Osteoblast (primary cell): ENCODE data around the gene HPCAL4. TPM values are rescaled to one million over a fixed set of nuclear protein-coding genes. Genes with fewer than 3 reads are reported as not detected.

Source experiments
- DNase-seq: peaks from one replicate; pipeline ENCODE4 v3.0.0; 2011; ENCODE audit warnings: low spot score, mixed read lengths; ENCODE audit not compliant: insufficient read length; ENCODE audit errors: missing footprints
- H2AFZ ChIP-seq: 2 replicates; pipeline ENCODE4 v1.6.0; 2011; ENCODE audit warnings: mild to moderate bottlenecking, low read length
- H3K27ac ChIP-seq: 2 replicates; pipeline ENCODE4 v1.5.1; 2011; ENCODE audit warnings: mild to moderate bottlenecking, low read depth, low read length, moderate library complexity
- H3K27me3 ChIP-seq: 2 replicates; pipeline ENCODE4 v1.6.0; 2012; ENCODE audit warnings: mild to moderate bottlenecking, control low read depth, inconsistent platforms, low read length, moderate library complexity; ENCODE audit not compliant: insufficient read depth
- H3K36me3 ChIP-seq: 2 replicates; pipeline ENCODE4 v1.5.1; 2011; ENCODE audit warnings: mild to moderate bottlenecking, low read length, control low read depth, moderate library complexity; ENCODE audit not compliant: insufficient read depth
- H3K4me1 ChIP-seq: 2 replicates; pipeline ENCODE4 v1.5.1; 2011; ENCODE audit warnings: mild to moderate bottlenecking, low read length, control low read depth, moderate library complexity; ENCODE audit not compliant: insufficient read depth
- H3K4me2 ChIP-seq: 2 replicates; pipeline ENCODE4 v1.6.0; 2011; ENCODE audit warnings: mild to moderate bottlenecking, low read length; ENCODE audit not compliant: insufficient read depth
- H3K4me3 ChIP-seq: fragments of 200-600 bp; sonication (generic); 3 replicates; pipeline ENCODE4 v1.5.1; 2012; ENCODE audit warnings: mild to moderate bottlenecking, low read length, inconsistent platforms; ENCODE audit not compliant: insufficient read depth
- H3K79me2 ChIP-seq: 2 replicates; pipeline ENCODE4 v1.6.0; 2012; ENCODE audit warnings: mild to moderate bottlenecking, low read length, control low read depth, inconsistent platforms; ENCODE audit not compliant: insufficient read depth
- H3K9me3 ChIP-seq: 2 replicates; pipeline ENCODE4 v1.5.1; 2011; ENCODE audit warnings: low read depth, low read length, control low read depth
- H4K20me1 ChIP-seq: 2 replicates; pipeline ENCODE4 v1.6.0; 2012; ENCODE audit warnings: mild to moderate bottlenecking, low read length, control low read depth; ENCODE audit not compliant: insufficient read depth
- CTCF ChIP-seq: IDR thresholded peaks from 2 replicates; pipeline ENCODE4 v1.5.1; 2011; ENCODE audit warnings: mild to moderate bottlenecking, low read depth, low read length, moderate library complexity; ENCODE audit errors: extremely low read depth
- total RNA-seq: library from RNA; depleted of rRNA; stranded (reverse); fragments of >200 nt; gene quantifications from 2 replicates; pipeline ENCODE4 v1.2.3, GENCODE V29; 2012

Gene HPCAL4
- total RNA-seq, 1 donor = not detected

DNA sequence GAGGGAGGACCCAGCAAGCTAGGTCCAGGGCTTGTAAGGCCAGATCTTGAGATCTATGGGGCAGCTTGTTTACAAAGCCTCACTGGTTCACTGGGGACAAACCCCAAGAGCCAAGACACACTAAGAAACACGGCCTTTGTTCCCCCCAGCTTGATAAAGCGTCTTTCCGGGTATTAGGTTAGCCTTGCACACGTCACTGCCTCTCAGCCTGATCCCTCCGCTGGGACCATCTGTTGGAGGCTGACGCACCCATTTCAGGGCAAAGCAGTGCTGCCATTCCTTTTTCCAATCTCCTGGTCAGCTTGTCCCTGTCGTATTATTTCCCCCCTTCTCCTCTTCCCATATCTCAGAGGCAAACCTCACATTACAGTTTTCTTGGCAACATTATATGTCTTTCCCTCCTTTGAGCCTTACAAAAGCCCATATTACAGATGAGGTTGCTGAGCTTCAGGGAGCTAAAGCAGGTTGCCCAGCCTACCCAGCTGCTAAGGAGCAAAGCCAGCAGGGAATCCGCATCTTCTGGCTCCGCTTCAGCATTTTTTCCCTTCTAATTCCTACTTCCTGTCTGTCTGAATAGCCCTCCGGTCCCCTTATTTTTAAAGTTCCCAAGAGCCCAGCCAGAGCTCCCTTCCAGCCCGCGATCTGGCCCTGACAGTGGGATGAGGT, 55.9 kb downstream of the HPCAL4 start:
- Histone ChIP-seq H3K4me2 (peak overlapping the region; percentile 16), H3K27me3 (peaks cover 5% of the 10 kb centered on the region), H4K20me1 (no peaks in the 10 kb centered on the region), H2AFZ (peak overlapping the region; percentile 49), H3K79me2 (no peaks in the 10 kb centered on the region), H3K9me3 (no peaks in the 10 kb centered on the region), H3K27ac (no peak overlapping the region), H3K36me3 (peaks cover 5% of the 10 kb centered on the region), H3K4me3 (no peak overlapping the region), H3K4me1 (peaks cover 16% of the 10 kb centered on the region)
- TF ChIP-seq CTCF = no peak
- peak; percentile 87 for DNase-seq

DNA sequence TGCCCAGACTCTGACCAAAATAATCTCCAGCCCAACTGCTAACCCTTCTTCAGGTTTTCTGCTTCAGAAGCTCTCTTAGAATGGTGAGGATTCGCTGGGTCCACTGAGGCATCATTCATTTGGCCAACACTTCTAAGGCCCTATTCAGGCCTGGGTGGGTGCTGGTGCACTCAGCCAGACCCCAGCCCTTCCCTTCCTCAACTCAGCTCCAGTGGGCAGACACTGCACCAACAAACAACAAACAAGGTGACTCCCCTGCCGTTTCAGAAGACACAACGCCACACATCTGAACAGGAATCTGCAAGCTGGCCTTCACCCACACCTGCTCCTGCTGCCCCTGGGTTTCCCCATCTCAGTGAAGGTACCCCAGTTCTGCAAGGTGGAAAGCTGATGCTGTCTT, 57.8 kb downstream of the HPCAL4 start:
- Histone ChIP-seq H3K79me2 (no peaks in the 10 kb centered on the region), H3K9me3 (no peaks in the 10 kb centered on the region), H3K27ac (no peak overlapping the region), H2AFZ (peak overlapping the region; percentile 12), H4K20me1 (no peaks in the 10 kb centered on the region), H3K4me3 (peak overlapping the region; percentile 50), H3K36me3 (peaks cover 5% of the 10 kb centered on the region), H3K27me3 (peaks cover 5% of the 10 kb centered on the region), H3K4me2 (peak overlapping the region; percentile 70), H3K4me1 (peaks cover 14% of the 10 kb centered on the region)
- no peak for TF ChIP-seq CTCF
- DNase-seq = peak; percentile 63

DNA sequence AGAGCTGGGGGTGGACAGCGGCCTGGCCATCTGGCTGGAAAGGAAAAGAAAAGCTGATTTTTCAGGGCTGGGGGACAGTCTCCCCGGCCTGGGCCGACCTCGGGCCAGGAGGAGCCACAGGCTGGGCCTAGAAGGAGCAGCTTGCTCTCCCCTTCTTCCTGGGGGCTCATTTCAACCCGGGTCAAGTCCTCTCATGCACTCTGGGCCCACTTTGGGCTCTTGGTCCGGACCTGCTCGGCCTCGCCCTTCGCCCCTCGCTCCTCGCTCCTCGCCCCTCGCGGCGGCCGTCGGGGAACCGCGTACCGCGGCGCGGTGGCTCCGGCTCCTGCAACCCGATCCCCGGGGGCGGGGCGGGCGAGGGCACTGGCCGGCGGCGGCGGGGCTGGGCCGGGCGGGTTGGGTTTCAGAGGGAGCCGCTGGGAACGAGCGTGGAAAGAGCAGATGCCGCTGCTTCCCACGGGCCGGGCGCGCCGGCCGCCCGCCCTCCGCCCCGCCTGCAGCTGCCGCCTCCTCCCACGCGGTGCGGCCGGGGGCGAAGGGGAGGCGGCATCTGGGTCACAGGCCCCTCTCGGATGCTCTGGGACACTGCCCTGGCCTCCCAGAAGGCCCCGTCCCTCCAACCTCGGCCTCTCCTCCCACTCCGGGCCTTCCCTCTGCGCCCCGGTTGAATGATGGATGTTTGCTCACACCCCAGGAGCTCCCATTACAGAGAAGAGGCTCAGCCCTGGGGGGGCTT, 58.4 kb downstream of the HPCAL4 start:
- no peaks in the 10 kb centered on the region for H4K20me1 ChIP-seq
- peak overlapping the region; percentile 12 for H2AFZ ChIP-seq
- H3K79me2 ChIP-seq = no peaks in the 10 kb centered on the region
- no peaks in the 10 kb centered on the region for H3K9me3 ChIP-seq
- peak overlapping the region; percentile 11 for H3K27ac ChIP-seq
- peaks cover 5% of the 10 kb centered on the region for H3K36me3 ChIP-seq
- peak; percentile 97 for DNase-seq
- peak overlapping the region; percentile 70 for H3K4me2 ChIP-seq
- peaks cover 14% of the 10 kb centered on the region for H3K4me1 ChIP-seq
- H3K27me3 ChIP-seq = peaks cover 5% of the 10 kb centered on the region
- peak overlapping the region; percentile 50 for H3K4me3 ChIP-seq
- no peak for TF ChIP-seq CTCF

- Histone ChIP-seq H3K4me2 (peak overlapping the region; percentile 43), H3K79me2 (no peaks in the 10 kb centered on the region), H4K20me1 (no peaks in the 10 kb centered on the region), H3K27me3 (peaks cover 5% of the 10 kb centered on the region), H3K4me1 (peaks cover 14% of the 10 kb centered on the region), H3K36me3 (peaks cover 5% of the 10 kb centered on the region), H3K9me3 (no peaks in the 10 kb centered on the region), H2AFZ (no peak overlapping the region), H3K27ac (peak overlapping the region; percentile 11), H3K4me3 (no peak overlapping the region)
- no peak for DNase-seq
- TF ChIP-seq CTCF = no peak
These were observed 58.9 kb downstream of the HPCAL4 start for GRCh38 chr1:39632323-39632681.
